PC-3 (cell line): Measurements from ENCODE around the gene AXDND1. TPM values are rescaled to one million over a fixed set of nuclear protein-coding genes. Genes with fewer than 3 reads are reported as not detected.

Source experiments
- ATAC-seq: fragments of 200-7000 bp; cut with Tn5 transposase; 2 replicates; pipeline ENCODE4 v1.9.1; 2020; ENCODE audit warnings: mild to moderate bottlenecking, moderate library complexity
- BruUV-seq: library from RNA; stranded (reverse); fragments of 400-500 nt; replicated peaks from 2 replicates; lab custom pipeline; 2021; lab: Mats Ljungman, UMichigan
- CTCF ChIA-PET: fragments of 300-600 bp; sonication (Branson Sonifier 250); formaldehyde crosslinking; loops from one replicate; lab custom pipeline; 2022; ENCODE audit warnings: antibody characterized with exemption; lab: Charles Lee
- POLR2A ChIA-PET: fragments of 300-600 bp; sonication (Branson Sonifier 250); formaldehyde crosslinking; loops from one replicate; lab custom pipeline; 2022; ENCODE audit warnings: antibody characterized with exemption; ENCODE audit not compliant: unreplicated experiment; lab: Charles Lee
- DNase-seq: peaks from one replicate; pipeline ENCODE4 v3.0.0-alpha.2; 2015
- H2AFZ ChIP-seq: fragments of 300-600 bp; sonication (generic); 2 replicates; pipeline ENCODE4 v1.6.0; 2016; ENCODE audit warnings: antibody characterized with exemption, low read length
- H3F3A ChIP-seq: fragments of 300-600 bp; sonication (generic); one replicate; pipeline ENCODE4 v1.6.0; 2017; ENCODE audit warnings: antibody characterized with exemption, low read length, control low read depth, mild to moderate bottlenecking; ENCODE audit not compliant: unreplicated experiment
- H3K27ac ChIP-seq: fragments of 300-600 bp; sonication (generic); 2 replicates; pipeline ENCODE4 v1.5.1; 2016; ENCODE audit warnings: mild to moderate bottlenecking, low read length
- H3K27me3 ChIP-seq: fragments of 300-600 bp; sonication (generic); 2 replicates; pipeline ENCODE4 v1.6.1; 2016; ENCODE audit warnings: low read length, mixed read lengths
- H3K36me3 ChIP-seq: fragments of 300-600 bp; sonication (generic); 2 replicates; pipeline ENCODE4 v1.6.1; 2016; ENCODE audit warnings: low read depth, mixed run types, low read length, mixed read lengths
- H3K4me1 ChIP-seq: fragments of 300-600 bp; sonication (generic); 2 replicates; pipeline ENCODE4 v1.5.1; 2016; ENCODE audit warnings: low read length; ENCODE audit not compliant: insufficient read depth
- H3K4me2 ChIP-seq: fragments of 300-600 bp; sonication (generic); 2 replicates; pipeline ENCODE4 v1.6.0; 2016; ENCODE audit warnings: low read length
- H3K4me3 ChIP-seq: fragments of 300-600 bp; sonication (generic); 2 replicates; pipeline ENCODE4 v1.5.1; 2016; ENCODE audit warnings: mild to moderate bottlenecking, low read length, mixed read lengths
- H3K79me2 ChIP-seq: fragments of 300-600 bp; sonication (generic); 2 replicates; pipeline ENCODE4 v1.6.1; 2017; ENCODE audit warnings: low read length, mixed read lengths
- H3K9ac ChIP-seq: fragments of 300-600 bp; sonication (generic); 2 replicates; pipeline ENCODE4 v1.6.0; 2016; ENCODE audit warnings: mild to moderate bottlenecking, low read length
- H3K9me2 ChIP-seq: fragments of 300-600 bp; sonication (generic); replicated peaks from 2 replicates; pipeline ENCODE4 v1.6.1; 2016; ENCODE audit warnings: mixed run types, low read length, mixed read lengths
- H3K9me3 ChIP-seq: fragments of 300-600 bp; sonication (generic); 2 replicates; pipeline ENCODE4 v1.6.1; 2016; ENCODE audit warnings: low read length, mixed read lengths
- H4K20me1 ChIP-seq: fragments of 300-600 bp; sonication (generic); 2 replicates; pipeline ENCODE4 v1.6.1; 2016; ENCODE audit warnings: low read length, mixed read lengths
- EZH2 ChIP-seq: fragments of 300-600 bp; sonication (generic); IDR thresholded peaks from one replicate; pipeline ENCODE4 v1.6.1; 2017; ENCODE audit warnings: antibody characterized with exemption, mild to moderate bottlenecking, low read length; ENCODE audit not compliant: unreplicated experiment
- EZH2phosphoT487 ChIP-seq: fragments of 300-600 bp; sonication (generic); IDR thresholded peaks from 2 replicates; pipeline ENCODE4 v1.6.1; 2018; ENCODE audit warnings: mild to moderate bottlenecking, antibody characterized with exemption, low read length, borderline replicate concordance
- intact Hi-C: fragments of 100-400 bp; cut with micrococcal nuclease; formaldehyde crosslinking; loops from 2 replicates; pipeline ENCODE4 v1.9.0; 2023
- total RNA-seq: library from RNA; depleted of rRNA; stranded (reverse); fragments of >200 nt; gene quantifications from 2 replicates; pipeline ENCODE4 v1.2.3, GENCODE V29; 2014
- TF ChIP-seq, protein P1 (sequence below): fragments of 300-600 bp; sonication (generic); conservative IDR thresholded peaks from 2 replicates; pipeline ENCODE4 v1.5.1; 2017; ENCODE audit warnings: antibody characterized with exemption, low read depth, mild to moderate bottlenecking, low read length

The AXDND1 gene
- total RNA-seq, 1 experiment from 2014 or later: not detected

DNA sequence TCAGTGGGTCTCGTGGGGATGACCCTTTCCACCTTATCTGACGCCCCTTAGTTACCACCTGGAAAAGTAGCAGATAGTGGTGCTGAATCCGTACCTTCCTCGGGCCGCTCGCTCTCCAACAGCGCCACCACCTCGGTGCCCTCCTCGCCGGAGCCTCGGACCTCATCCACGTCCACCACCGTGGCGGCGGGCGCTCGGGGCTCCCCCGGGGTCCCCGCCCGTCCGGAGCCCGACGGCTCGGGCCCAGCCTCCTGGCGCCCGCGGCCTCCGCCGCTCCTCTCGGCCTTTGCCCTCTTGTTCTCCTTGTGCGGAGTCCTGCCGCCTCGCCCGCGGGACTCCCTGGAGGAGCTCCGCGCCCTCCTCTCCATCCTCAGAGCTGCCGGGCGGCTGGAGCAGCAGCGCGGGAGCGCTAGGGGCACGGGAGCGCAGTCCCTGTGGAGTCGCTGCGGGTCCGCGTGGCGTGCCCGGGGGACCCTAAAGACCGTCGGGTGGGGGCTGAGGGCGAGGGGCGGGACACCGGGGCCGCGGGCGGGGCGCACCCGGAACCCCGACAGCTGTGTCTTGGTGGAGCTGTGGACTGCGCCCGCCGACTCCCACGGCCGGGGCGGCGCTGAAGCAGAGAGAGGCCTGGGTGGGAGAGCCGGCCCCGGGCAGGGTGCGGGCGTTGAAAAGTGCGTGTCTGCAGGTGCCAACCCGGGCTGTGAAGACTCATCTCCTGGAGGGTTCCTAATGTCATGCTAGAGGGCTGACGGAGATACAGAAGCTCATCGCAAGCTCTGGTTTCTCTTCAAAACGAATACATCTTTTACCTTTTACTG, 209.9 kb downstream of the AXDND1 start, which contains the start of gene NPHS2:
TSS of gene NPHS2 (minus strand) at position 452 of the 818 bp plus-strand sequence. CDS start at position 368, 84 bp downstream.
- ChIA-PET CTCF (no interaction called here), POLR2A (no interaction called here)
- no peak for TF ChIP-seq EZH2phosphoT487
- TF ChIP-seq, protein P1, sequence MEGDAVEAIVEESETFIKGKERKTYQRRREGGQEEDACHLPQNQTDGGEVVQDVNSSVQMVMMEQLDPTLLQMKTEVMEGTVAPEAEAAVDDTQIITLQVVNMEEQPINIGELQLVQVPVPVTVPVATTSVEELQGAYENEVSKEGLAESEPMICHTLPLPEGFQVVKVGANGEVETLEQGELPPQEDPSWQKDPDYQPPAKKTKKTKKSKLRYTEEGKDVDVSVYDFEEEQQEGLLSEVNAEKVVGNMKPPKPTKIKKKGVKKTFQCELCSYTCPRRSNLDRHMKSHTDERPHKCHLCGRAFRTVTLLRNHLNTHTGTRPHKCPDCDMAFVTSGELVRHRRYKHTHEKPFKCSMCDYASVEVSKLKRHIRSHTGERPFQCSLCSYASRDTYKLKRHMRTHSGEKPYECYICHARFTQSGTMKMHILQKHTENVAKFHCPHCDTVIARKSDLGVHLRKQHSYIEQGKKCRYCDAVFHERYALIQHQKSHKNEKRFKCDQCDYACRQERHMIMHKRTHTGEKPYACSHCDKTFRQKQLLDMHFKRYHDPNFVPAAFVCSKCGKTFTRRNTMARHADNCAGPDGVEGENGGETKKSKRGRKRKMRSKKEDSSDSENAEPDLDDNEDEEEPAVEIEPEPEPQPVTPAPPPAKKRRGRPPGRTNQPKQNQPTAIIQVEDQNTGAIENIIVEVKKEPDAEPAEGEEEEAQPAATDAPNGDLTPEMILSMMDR: no peak
- no peak for TF ChIP-seq EZH2
- intact Hi-C loops: no loop called here
- Histone ChIP-seq H3K79me2 (no peaks in the 10 kb centered on the region), H3K4me2 (no peak within 1 kb of the TSS), H3K4me1 (no peaks in the 10 kb centered on the region), H3F3A (no peaks in the 10 kb centered on the region), H3K27me3 (peaks cover 28% of the 10 kb centered on the region), H3K4me3 (no peak within 1 kb of the TSS), H3K36me3 (no peaks in the 10 kb centered on the region), H3K27ac (no peak within 1 kb of the TSS), H2AFZ (no peak within 1 kb of the TSS), H3K9me2 (no peaks in the 10 kb centered on the region), H3K9ac (no peak within 1 kb of the TSS), H4K20me1 (no peaks in the 10 kb centered on the region), H3K9me3 (no peaks in the 10 kb centered on the region)
- no TSS peak for BruUV-seq
- no peak for DNase-seq
- ATAC-seq: no peak

DNA sequence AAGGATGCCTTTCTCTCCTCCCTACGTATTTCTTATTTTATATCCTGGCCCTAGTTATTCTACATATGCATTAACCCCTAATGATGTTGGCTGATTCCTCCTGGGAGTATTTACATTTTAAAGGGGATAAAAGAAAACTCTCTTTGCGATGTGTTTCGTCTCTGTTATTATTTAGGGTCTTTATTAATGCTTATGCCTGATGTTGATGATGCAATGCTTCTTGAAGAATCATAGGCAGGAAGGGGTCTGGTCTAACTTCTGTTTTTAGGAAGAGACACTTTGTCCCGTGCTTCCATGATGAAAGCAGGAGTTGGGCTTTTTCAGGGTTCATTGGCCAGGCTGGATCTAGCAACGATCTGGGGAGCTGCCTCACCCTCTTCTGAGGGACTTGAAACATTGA, 210.7 kb downstream of the AXDND1 start:
- H3K9me2 ChIP-seq: no peaks in the 10 kb centered on the region
- H3K79me2 ChIP-seq: no peaks in the 10 kb centered on the region
- peaks cover 28% of the 10 kb centered on the region for H3K27me3 ChIP-seq
- H4K20me1 ChIP-seq: no peaks in the 10 kb centered on the region
- no peaks in the 10 kb centered on the region for H3K4me1 ChIP-seq
- H2AFZ ChIP-seq: no peak overlapping the region
- H3K9me3 ChIP-seq: no peaks in the 10 kb centered on the region
- no peaks in the 10 kb centered on the region for H3K36me3 ChIP-seq
- no peak overlapping the region for H3K27ac ChIP-seq
- no peaks in the 10 kb centered on the region for H3F3A ChIP-seq
- intact Hi-C loops: no loop called here
- no peak overlapping the region for H3K4me3 ChIP-seq
- ATAC-seq (no peak), DNase-seq (no peak)
- POLR2A ChIA-PET: no interaction called here
- no peak overlapping the region for H3K4me2 ChIP-seq
- no peak overlapping the region for H3K9ac ChIP-seq
- BruUV-seq: no TSS peak
- no peak for TF ChIP-seq EZH2phosphoT487
- TF ChIP-seq, protein P1: no peak
- TF ChIP-seq EZH2: no peak
- CTCF ChIA-PET: no interaction called here

DNA sequence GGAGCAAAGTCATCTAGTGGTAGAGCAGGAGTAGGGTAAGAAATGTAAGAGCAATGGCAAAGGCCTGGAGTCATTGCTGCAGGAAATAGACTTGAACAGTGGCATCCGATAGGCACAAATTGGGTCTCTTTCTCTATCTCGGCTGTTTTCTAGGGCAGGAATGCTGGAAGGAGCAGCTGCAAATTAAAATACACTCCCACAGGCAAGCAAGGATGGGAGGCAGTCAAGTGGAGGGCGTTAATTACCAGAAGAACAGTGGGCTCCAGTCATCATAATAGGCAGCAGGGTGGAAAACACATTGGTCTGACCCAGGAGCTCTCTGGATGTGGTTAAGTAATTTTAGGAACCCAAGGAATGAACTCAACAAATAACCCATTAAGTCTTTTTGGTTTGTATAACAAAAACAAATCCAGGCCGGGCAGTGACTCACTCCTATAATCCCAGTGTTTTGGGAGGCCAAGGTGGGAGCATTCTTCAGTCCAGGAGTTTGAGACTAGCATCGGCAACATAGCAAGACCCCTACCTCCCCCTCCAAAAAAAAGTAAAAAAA, 218.1 kb downstream of the AXDND1 start:
- Histone ChIP-seq H3K27me3 (peaks cover 36% of the 10 kb centered on the region), H3K9ac (no peak overlapping the region), H3K79me2 (no peaks in the 10 kb centered on the region), H2AFZ (no peak overlapping the region), H3K9me2 (no peaks in the 10 kb centered on the region), H3K4me3 (no peak overlapping the region), H3K27ac (no peak overlapping the region), H3K4me1 (no peaks in the 10 kb centered on the region), H3K4me2 (no peak overlapping the region), H3K9me3 (no peaks in the 10 kb centered on the region), H4K20me1 (no peaks in the 10 kb centered on the region), H3K36me3 (no peaks in the 10 kb centered on the region), H3F3A (no peaks in the 10 kb centered on the region)
- intact Hi-C loops: no loop called here
- DNase-seq (no peak), ATAC-seq (no peak)
- TF ChIP-seq EZH2 (no peak), EZH2phosphoT487 (no peak)
- TF ChIP-seq, protein P1: no peak
- ChIA-PET POLR2A (no interaction called here), CTCF (interaction anchor here (0.6 kb wide), 1 partner anchor 67 kb away, joined by 3 read pairs; no protein-coding TSS in a partner anchor)
- no TSS peak for BruUV-seq
